Esophagus squamous epithelium (tissue), 4 donors: ENCODE measurements around the gene MAML3.

Experiments
- POLR2A ChIP-seq, 4 donors: fragments of 450-650 bp; IDR thresholded peaks; one replicate each; pipeline ENCODE4 v1.6.1; 2017; ENCODE audit warnings: antibody characterized with exemption in 4 of 4, mild to moderate bottlenecking in 4 of 4, moderate library complexity in 3 of 4
- TF ChIP-seq, protein P1 (sequence below), 6 experiments: fragments of 450-650 bp in 4 of 6; fragments of 200-600 bp in 2 of 6; sonication (generic) in 2 of 6; IDR thresholded peaks; one replicate each; pipeline ENCODE4 v1.5.1; 2016 to 2019; ENCODE audit warnings: antibody characterized with exemption in 6 of 6, mild to moderate bottlenecking in 4 of 6, moderate library complexity in 4 of 6

DNA sequence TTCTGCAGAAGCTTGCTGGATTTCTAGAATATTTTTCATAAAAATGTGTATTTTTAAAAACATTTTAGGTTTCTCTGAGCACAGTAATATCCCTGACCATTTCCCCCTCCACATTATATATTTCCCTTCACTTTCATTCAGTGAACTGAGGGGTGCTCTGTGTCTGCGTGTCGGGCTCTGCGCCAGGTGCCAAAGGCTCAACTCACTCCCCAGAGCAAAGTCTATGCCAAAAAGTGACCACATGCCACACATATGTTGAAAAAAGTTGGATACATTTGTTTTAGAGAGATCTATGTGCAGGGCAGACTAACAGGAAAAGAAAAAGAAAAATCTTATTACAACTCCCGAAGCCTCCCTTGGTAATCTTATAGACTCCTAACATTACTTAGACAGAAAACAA, 254.6 kb downstream of the MAML3 start:
- TF ChIP-seq, protein P1, sequence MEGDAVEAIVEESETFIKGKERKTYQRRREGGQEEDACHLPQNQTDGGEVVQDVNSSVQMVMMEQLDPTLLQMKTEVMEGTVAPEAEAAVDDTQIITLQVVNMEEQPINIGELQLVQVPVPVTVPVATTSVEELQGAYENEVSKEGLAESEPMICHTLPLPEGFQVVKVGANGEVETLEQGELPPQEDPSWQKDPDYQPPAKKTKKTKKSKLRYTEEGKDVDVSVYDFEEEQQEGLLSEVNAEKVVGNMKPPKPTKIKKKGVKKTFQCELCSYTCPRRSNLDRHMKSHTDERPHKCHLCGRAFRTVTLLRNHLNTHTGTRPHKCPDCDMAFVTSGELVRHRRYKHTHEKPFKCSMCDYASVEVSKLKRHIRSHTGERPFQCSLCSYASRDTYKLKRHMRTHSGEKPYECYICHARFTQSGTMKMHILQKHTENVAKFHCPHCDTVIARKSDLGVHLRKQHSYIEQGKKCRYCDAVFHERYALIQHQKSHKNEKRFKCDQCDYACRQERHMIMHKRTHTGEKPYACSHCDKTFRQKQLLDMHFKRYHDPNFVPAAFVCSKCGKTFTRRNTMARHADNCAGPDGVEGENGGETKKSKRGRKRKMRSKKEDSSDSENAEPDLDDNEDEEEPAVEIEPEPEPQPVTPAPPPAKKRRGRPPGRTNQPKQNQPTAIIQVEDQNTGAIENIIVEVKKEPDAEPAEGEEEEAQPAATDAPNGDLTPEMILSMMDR (IDR thresholded peaks at IDR 0.05): no peak
- no peak for TF ChIP-seq POLR2A (IDR thresholded peaks at IDR 0.05)
